HuH-7.5 (cell line): ENCODE results near the gene TMEM120A.

Experiments used
- DNase-seq: peaks from one replicate; pipeline ENCODE4 v3.0.0; 2011; ENCODE audit warnings: low spot score

The TMEM120A gene

DNA sequence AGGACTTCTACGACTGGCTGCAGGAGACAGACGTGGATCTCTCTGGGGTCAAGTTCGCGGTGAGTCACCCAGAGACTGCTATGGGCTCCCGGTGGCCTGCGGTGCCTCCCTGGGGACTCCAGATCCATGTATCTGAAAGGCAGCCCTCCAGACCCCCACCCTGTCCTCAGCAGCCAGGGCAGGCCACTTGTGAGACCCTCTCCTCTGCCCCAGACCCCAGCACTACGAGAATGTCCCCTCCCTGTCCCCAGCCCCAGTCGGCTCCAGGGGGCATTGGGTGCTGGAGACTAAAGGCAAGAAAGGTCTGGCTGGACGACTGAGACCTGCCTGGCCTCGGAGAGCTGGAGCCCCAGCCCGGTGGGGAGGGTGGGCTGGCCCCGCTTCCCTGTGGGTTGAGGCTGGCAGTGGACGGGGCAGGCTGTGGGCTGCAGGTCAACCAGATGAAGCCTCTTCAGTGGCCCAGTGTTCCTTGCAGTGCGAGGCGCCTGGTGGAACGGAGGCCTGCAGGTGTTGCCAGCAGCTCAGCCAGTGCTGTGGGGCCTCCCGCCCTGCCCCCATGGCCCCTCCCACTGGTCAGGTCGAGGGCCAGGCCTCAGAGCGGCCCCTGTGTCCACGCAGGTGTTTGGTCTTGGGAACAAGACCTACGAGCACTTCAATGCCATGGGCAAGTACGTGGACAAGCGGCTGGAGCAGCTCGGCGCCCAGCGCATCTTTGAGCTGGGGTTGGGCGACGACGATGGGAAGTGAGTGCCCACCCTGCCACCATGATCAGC lies 13.8 kb downstream of the TMEM120A start:
- DNase-seq, result no peak

DNA sequence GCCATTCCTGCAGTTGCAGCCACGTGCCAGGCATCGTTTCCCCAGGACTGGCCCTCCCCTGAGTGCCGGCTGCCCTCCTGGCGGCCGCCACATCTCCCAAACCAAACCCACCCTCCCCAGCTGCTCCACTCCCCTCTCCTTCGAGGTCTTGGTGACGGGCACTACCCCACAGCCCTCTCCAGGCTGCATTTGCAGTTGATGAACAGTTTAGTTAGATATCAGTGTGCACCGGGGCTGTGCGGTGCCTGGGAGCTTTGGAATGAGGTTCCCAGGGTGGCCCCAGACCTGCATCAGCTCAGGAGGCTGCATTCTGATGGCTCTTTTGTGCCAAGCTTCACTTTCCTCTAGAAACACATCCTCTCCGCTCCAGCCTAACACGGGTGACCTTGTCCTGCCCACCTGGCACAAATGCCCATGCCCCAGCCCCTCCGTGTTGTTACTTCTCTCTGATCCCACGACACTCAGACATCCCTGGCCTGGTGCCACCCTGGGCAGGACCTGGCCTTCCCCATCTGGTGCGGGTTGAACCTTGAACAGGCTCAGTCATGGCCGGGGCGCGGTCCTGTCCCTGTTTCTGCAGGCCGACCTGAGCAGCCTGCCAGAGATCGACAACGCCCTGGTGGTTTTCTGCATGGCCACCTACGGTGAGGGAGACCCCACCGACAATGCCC lies 14.5 kb downstream of the TMEM120A start:
- DNase-seq, result no peak

DNA sequence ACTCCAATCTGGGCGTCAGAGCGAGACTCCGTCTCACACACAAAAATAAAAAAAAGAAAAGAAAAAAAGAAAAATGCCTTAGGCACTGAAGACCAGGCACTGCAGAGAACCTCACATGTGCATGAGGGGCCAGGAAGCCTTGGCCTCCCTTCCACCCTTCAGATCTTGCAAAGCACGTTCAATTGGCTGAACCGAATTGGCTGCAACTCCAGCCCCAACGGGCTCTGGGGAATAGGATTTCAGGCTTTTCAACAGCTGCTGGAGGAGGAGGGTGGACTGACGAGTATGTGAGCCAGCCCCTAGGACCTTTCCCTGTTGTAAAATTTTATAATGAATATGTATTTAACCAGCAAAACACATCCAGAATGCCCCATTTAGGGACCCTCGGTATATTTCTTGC lies 16.7 kb downstream of the TMEM120A start:
- no peak for DNase-seq

DNA sequence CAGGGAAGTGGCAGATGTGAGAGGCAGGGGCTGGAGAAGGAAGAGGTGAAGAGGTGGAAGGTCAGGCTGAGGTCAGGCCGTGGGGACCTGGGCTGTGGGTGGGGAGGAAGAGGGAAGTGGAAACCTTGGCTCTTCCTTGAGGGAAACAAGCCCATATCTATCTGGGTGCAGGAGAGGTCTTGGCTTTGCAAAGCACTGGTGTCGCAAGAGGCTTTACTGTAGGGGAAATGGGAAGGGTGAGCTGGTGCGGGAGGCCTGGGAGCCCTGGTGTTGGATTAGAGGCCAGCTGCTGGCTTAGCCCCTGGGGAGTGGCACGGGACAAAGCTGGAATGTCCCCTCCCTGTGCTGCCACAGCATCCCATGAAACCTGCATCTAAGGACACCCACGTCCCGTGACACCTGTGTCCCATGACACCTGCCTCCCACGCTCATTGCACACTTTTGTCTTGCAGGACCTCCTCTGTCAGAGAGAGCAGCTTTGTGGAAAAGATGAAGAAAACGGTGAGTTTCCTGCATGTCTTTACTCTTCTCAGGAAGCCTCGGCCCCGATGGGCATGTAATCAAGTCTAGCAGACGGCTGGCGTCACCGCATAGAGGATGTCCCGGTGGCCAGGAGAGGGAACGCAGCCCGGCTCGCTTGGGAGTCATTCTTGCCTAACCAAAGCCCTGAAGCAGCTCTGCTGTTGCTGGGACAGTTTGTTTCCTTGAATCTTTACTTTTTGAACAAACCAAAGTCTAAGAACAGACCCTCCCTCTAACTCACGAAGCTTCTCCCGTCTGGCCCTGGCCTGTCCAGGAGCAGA lies 22.2 kb downstream of the TMEM120A start:
- DNase-seq, result peak; percentile 66

DNA sequence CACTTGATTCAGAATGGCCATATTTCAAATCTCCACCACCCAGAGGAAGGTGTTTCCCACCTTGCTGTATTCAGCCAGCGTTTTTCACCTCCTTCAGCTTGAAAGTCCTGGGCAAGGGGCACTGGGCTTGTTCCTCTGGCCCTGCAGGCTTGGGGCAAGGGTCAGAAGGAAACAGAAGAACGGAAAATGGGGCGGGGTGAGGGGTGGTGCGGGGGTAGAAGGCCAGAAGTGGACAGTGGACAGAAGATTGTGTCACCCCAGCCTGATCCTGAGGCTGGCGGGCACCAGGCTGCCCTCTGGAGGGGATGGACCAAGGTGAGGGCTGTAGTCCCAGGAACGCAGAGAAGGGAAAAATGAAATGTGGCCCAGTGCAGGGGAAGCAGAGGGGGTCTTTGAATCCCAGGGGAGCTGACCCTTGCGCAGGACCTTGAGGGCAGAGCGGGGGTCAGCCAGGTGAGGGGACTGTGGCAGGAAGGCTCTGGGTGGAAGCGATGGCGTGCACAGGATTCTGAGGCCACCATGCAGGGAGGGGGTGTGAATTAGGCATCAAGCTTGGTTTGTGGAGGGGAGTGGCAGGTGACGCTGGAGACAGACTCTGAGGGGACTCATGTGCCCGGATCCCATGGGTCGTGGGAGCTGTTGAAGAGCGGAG lies 23.0 kb downstream of the TMEM120A start:
- no peak for DNase-seq

DNA sequence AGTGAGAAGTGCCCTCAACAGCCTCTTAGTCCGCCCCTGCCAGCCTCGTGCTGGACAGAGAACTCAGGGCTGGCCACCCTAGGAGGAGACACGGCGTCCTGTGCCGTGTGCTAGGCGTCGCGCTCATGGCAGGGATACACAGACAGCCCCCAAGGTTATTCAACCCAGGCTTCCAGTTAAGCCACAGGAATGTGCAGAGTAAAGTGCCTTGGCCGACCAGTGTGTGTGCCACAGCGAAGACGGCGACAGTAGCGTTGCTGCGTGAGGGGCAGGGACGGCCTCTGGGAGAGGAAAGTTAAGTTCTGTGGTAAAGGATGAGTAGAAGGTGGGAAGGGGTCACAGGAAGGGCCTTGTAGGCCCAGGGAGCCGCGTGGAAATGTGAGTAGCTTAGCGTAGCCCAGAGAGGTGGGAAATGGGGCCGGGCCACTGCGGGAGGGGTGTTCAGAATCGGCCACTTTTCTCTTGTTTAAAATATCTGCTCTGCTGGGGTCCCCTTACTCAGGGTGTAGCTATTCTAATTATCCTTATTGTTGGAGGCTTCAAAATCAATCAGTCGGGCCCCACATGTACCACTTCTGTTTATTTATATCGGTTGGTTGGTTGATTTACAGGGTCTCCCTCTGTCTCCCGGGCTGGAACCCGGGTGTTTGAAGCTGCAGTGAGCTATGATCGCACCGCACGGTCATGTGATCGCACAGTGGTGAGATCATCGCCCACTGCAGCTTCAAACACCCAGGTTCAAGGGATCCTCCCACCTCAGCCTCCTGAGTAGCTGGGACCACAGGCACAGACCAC lies 24.5 kb downstream of the TMEM120A start:
- DNase-seq, result no peak

DNA sequence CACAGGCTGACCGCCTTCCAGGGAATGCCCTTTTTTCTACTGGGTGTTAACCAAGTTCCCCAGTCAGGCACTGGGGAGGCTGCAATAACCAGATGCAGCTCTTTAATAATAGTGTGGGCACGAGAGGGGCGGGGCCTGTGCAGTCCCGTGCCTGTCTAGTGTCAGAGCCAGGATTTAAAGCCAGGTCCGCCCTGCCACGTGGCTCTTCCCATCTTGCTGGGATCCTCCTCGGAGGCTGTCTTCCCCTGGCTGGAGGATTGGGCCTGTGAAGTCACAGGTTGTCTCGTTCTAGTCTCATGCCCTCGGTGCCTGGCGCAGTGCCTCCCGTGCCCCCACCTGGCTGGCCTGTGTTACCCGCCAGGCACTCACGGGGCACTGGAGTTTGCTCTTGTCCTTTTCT lies 25.2 kb downstream of the TMEM120A start:
- no peak for DNase-seq

DNA sequence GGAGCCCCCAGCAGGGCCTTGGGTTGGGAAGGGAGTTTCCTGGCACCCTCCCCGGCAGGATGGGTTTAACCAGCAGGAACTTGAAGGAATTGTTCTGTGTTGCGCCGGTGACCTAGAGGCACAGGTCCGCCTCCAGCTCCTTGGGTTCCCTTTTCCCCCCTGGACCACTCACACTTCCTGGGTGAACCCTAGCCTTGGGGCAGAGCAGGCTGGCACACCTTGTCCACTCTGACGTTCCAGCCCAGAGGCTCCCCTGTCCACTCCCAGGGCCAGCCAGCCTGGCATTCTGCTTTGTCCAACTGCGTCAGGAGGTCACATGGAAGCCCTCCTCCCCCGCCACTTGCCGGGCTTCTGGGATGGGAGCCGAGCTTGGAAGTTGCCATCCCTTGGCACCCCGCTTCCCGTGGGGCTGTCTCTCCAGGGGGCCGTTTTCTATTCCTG lies 25.8 kb downstream of the TMEM120A start:
- DNase-seq, result no peak

DNA sequence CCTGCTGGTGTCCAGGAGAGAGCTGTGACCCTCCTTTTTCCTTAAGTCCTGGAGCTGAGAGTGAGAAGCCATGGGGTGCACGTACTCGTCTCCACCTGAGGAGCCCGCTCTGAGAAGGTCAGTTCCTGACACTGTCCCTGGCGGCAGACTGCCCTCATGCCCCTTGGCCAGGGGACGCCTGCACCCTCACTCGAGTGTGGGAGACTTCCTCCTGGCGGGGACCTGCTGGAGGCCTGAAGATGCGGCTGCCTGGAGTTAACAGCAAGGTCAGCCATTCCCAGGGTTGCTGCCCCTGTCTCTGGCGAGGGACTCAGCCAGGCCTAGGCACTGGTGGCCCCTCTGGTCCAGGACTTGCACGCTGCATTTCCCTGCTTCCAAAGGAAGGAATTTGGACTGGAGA lies 26.4 kb downstream of the TMEM120A start:
- DNase-seq, result no peak

DNA sequence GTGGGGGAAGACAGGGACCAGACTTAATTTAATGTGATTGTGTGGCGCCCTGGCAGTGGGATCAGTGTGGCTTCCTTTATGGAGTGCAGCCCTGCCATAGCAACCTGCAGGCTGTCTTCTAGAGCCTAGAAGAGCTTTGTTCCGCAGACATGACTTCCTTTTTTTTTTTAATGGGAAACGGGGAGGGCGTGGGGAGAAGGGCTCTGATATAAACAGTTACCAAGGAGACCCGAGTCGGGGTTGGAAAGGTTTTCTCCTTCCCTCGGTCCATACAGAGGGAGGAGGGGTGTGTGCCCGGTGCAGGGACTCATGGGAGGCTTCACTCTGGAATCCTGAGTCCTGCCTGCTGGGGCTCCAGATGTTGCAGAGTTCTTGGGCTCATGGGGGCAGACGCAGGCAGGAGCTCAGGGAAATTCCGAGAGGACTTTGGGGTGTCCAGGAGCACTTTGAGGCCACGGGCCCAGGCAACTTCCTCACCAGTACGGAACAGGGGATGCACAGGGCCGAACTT lies 26.9 kb downstream of the TMEM120A start:
- no peak for DNase-seq

DNA sequence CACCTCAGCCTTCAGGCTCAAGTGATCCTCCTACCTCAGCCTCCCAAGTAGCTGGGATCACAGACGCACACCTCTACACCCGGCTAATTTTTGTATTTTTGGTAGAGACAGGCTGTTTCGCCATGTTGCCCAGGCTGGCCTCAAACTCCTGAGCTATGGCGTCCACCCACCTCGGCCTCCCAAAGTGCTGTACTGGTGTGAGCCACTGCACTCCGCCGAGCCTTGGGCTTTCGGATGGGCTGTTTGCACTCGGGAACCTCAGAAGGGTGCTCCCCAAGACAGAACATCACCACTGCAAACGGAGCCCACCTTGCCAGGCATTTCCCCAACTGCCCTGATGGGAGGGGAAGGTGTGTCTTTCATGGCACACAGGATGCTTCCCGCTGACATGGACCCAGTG lies 27.3 kb downstream of the TMEM120A start:
- no peak for DNase-seq

DNA sequence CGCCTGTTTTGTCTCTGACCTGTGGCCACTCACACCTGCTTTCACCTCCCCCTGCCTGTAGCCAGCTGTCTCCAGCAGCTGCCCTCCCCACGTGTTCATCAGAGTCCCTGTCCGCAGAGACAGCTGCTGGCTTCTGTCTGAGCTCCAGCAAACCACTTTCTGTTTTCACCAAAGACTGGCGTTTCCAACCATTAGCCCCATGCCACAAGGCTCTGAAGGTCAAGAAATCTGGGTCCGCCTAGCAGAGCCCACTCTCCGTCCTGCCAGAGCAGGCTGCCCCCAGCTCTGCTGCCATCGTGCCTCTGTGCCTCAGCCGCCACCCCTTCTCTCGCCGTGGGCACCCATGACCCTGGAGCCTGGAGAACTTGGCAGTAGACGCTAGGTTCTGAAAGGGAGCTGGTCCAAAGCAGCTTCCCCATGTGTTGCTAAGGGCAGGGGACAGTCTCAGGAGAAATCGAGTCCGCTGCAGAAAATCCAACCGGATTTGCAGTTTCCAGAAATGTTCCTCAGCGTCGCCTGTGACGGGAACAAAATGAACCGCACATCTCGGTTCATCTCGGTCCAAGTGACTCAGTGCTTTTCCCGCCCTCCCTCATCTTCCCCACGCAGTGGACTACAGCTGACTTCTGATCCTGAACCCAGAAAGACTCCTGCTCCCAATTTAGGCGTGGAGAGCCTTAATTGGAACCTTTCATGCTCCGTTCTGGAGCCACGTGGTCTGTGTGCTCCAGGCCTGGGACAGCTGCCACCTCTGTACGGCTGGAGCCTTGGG lies 28.0 kb downstream of the TMEM120A start:
- DNase-seq, result no peak

DNA sequence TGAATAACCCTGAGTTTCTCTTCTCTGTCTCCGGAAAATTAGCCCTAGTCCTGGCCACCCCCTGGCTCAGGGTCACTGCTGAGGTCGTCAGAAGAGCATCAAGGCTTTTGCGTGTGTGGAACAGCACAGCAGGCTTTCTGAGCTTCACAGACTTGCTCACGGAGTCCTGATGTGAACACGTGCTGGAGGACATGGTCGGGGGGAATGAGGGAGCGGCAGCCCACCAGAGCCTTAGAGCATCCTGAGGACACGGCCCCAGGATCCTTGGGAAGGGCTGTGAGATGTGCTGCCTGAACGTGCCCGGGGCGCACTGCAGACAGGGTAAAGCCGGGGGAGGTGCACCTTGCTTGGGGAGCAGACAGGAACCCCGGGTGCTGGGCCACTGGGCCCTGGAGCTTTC lies 28.8 kb downstream of the TMEM120A start:
- no peak for DNase-seq

DNA sequence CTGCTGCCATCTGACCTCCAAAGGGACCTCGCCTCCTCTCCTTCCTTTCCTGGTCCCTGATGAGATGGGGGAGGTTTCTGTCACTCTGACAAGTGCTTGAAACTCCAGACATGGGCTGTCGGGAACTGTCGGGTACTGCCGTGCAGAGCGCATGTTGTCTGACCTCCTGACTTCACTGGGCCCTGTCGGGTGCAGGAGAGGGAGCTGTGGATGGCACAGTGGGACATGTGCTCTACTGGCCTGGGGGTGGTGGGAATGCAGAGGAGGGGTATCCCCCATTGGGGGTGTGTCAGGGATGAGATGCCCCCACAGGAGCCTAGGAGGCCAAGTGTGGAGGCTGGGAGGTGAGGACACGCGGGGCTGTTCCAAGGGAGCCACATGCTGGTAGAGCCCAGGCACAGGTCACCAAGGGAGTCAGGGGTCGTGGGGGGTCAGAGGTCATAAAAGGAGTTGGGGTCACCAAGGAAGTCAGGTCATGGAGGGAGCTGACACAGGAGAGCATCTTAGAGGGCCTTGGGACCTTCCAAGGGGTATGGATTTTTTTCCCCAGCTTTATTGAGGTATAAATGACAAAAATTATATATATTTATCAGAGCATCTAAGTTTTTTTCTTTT lies 30.9 kb downstream of the TMEM120A start:
- no peak for DNase-seq

DNA sequence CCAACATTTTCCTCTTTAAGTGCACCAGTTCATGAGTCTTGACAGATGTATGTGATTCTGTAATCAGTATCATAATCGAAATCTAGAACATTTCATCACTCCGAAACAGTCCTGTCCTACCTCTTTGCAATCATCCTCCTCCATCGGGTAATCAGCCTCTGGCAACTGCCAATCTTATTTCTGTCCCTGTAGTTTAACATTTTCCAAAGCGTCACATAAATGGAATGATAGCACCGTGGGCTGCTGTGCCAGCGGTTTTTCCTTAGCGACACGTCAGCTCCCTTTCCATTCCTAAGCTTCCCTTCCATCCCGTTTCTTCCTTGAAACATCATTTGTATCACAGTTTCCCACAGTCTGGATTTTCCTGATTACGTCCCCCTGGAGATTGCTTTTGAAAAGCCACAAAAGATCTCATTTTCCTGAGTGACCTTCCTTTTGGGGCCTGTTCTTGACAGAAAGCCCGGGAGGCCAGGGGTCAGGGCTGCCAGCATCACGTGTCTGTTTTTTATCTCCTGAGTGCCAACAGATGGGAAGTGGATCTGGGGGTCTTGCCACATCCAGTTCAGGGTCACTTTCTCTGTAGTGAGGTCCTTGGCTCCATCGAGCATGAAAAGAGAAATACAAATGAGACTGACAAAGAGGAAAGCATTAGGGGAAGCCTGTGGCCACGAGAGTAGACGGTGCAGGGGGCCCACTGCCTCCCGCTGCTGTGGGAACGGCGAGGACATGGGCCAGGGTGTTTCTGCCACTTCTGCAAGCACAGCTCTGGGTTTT lies 31.6 kb downstream of the TMEM120A start:
- no peak for DNase-seq

DNA sequence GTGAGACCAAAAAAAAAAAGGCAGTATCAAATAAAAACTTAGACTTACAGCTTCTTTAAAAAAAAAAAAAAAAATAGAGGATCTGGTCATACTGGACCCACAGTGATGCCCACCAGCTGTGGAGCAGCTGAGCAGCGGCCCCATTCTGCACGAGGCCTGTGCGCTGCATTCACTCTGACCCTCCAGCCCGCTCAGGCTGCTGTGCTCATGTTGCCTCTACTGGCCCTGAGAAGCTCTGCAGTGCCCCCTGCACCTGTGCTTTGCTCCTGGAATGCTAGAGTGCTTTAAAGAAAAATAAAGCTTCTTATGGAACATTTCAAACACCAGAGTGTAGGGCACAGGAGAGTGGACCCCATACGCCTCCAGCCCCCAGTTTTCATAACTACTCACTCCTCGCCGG lies 33.2 kb downstream of the TMEM120A start:
- DNase-seq, result no peak

DNA sequence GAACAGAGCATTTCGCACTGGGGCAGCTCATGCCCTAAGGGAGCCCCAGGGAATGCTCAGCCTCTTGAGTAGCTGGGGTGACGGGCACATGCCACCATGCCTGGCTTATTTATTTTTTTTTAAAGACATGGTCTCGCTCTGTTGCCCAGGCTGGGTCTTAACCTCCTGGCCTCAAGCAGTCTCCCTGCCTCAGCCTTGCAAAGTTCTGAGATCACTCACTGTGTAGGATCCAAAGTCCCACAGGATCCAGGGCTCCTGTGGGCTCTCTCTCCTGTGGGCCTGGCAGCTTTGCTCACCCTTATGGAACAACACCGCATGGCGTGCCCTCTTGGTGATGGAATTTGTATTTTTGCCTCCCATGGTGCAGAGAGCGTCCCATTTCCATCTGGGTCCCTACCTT lies 34.0 kb downstream of the TMEM120A start:
- no peak for DNase-seq

DNA sequence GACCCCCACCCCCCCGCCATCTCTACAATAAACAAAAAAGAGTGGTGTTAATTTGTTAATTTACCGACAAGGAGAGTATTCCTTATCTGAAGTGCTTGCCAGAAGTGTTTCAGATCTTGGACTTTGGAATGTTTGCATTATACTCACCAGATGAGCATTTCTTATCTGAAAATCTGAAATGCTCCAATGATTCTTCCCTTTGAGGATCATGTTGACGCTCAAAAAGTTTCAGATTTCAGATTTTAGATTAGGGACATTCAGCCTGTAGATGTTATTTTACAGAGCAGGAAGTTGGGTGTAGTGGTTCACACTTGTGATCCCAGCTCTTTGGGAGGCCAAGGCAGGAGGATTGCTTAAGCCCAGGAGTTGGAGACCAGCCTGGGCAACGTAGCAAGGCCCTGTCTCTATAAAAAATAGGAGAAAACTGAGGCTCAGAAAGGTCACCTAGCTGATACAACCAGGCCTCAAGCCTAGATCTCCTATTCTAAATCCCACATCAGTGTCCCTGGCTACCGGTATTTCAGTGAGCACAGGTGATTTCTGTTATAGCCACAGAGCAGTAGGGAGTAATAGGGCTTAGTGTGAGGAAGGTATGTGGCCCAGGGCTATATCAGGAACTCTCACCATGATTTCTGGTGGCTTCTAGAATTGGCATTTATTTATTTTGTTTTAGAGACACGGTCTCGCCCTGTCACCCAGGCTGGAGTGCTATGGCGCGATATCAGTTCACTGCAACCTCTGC lies 35.4 kb downstream of the TMEM120A start:
- no peak for DNase-seq
